ENCODE data around the gene MBNL2. TPM values are rescaled to one million over a fixed set of nuclear protein-coding genes. Genes with fewer than 3 reads are reported as not detected.

Gene MBNL2
- total RNA-seq, 1 experiment from 2014 or later, result 0.17 TPM

DNA sequence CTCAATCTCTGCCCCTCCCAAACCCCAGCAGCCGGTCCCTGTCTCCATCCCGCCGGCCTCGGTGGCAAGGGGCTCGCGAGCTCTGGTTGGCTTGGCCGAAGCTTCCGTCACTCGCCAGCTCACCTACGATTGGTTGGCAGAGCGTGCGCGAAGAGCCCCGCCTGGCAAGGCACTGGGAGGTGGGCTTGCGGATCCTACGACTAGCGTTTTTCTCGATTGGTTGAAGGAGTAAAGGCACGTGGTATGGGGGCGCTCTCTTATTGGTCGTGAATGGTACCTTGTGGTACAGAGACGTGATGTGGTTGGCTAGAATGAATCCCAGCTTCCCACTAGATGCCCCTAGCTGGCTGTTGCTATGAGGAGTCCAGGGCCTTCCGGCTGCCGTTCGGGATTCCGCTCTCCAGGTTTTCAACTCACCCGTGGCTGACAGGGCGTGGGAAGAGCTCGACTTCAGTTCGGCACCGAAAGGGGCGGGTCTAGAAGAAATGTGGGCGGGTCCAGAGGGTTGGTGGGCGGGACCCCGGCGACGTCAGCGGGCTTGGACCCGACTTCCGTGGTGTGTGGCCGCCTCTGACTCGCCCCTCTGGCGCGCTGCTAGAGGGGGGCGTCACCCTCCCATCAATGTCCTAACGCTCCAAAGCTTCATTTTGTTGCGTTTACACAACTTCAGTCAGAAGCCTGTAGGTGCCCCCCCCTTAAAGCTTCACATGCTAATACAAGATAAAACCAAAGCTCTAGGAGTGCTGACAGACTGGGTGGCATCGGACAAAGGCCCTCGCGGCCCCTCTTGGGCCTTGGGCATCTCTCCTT, 211.0 kb downstream of the MBNL2 start:
- H2BK12ac ChIP-seq (ENCODE audit: insufficient read length, low read depth, low read length), result no peak overlapping the region
- no peak overlapping the region for H2BK20ac ChIP-seq (ENCODE audit: low read depth, low read length, poor library complexity, severe bottlenecking)
- Mint-ChIP-seq H3K4me3 (peak overlapping the region; percentile 94 to 98), H3K27ac (peak overlapping the region; percentile 99 to 100 (median 99)), H3K36me3 (ENCODE audit: insufficient read depth in 1 of 3, low read depth in 3 of 3) (peaks cover 2 to 7% (median 4%) of the 10 kb centered on the region in 3 experiments; a peak in 5 of 7 replicates), H3K9me3 (no peaks in the 10 kb centered on the region; a peak in 1 of 5 replicates), H3K4me1 (peaks cover 33 to 35% of the 10 kb centered on the region in 2 experiments), H3K27me3 (ENCODE audit: low read depth) (no peaks in the 10 kb centered on the region)
- peaks cover 6% of the 10 kb centered on the region for H3K4me1 ChIP-seq (ENCODE audit: insufficient read depth, low read length)
- H3T11ph ChIP-seq (ENCODE audit: low read length), result no peak overlapping the region
- peak overlapping the region; percentile 62 for H3K14ac ChIP-seq (ENCODE audit: insufficient read depth, low read length)
- H2BK120ac ChIP-seq (ENCODE audit: low read depth, low read length, poor library complexity, severe bottlenecking), result no peak overlapping the region
- H3K79me2 ChIP-seq (ENCODE audit: insufficient read depth, low read length), result peaks cover 3% of the 10 kb centered on the region; the same call in 1 of the 2 replicates
- no peak overlapping the region for H4K91ac ChIP-seq (ENCODE audit: insufficient read length, low read depth, low read length)
- no peak overlapping the region for H4K8ac ChIP-seq (replicated peaks; ENCODE audit: insufficient read length, low read depth, low read length)
- no peak overlapping the region for H3K56ac ChIP-seq (ENCODE audit: insufficient read length, low read depth, low read length)
- peak overlapping the region; percentile 85 for H3K9ac ChIP-seq (ENCODE audit: extremely low read depth, insufficient read length, low read length)
- no peak overlapping the region for H3K4ac ChIP-seq (ENCODE audit: low read depth, low read length)
- H3K79me1 ChIP-seq (ENCODE audit: insufficient read depth, low read depth, low read length, poor library complexity, severe bottlenecking), result no peaks in the 10 kb centered on the region
- no peaks in the 10 kb centered on the region for H3K9me3 ChIP-seq (ENCODE audit: control insufficient read depth, low read depth, low read length)
- peak; percentile 100 for DNase-seq
- peak overlapping the region; percentile 69 for H3K18ac ChIP-seq (ENCODE audit: insufficient read length, low read depth, low read length)
- no CpG with 5 or more reads among the region's 50 CpGs for WGBS (ENCODE audit: extremely low coverage, insufficient read length, low lambda C conversion rate)
- H2AFZ ChIP-seq (ENCODE audit: low read length), result peak overlapping the region; percentile 49
- no peaks in the 10 kb centered on the region for H4K20me1 ChIP-seq (ENCODE audit: control insufficient read depth, insufficient read depth, insufficient read length)
- H3K27me3 ChIP-seq (ENCODE audit: insufficient read depth, low read length), result no peaks in the 10 kb centered on the region
- H2BK15ac ChIP-seq (ENCODE audit: low read depth, low read length), result no peak overlapping the region
- TF ChIP-seq, protein P1, sequence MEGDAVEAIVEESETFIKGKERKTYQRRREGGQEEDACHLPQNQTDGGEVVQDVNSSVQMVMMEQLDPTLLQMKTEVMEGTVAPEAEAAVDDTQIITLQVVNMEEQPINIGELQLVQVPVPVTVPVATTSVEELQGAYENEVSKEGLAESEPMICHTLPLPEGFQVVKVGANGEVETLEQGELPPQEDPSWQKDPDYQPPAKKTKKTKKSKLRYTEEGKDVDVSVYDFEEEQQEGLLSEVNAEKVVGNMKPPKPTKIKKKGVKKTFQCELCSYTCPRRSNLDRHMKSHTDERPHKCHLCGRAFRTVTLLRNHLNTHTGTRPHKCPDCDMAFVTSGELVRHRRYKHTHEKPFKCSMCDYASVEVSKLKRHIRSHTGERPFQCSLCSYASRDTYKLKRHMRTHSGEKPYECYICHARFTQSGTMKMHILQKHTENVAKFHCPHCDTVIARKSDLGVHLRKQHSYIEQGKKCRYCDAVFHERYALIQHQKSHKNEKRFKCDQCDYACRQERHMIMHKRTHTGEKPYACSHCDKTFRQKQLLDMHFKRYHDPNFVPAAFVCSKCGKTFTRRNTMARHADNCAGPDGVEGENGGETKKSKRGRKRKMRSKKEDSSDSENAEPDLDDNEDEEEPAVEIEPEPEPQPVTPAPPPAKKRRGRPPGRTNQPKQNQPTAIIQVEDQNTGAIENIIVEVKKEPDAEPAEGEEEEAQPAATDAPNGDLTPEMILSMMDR (conservative IDR thresholded peaks at IDR 0.05), result no peak
- H4K5ac ChIP-seq (ENCODE audit: insufficient read length, low read depth, low read length), result no peak overlapping the region
- peaks cover 10% of the 10 kb centered on the region for H3K23me2 ChIP-seq (ENCODE audit: insufficient read length, low read depth, low read length, poor library complexity, severe bottlenecking)
- no peak overlapping the region for H3K23ac ChIP-seq (ENCODE audit: insufficient read length, low read depth, low read length)
- no peak overlapping the region for H2AK5ac ChIP-seq (ENCODE audit: insufficient read length, low read length)
- H3K4me2 ChIP-seq (ENCODE audit: insufficient read depth, insufficient read length, low read length), result peak overlapping the region; percentile 92
- H3K27ac ChIP-seq (ENCODE audit: insufficient read length, low read depth, low read length), result peak overlapping the region; percentile 85
- no peak overlapping the region for H2BK5ac ChIP-seq (ENCODE audit: insufficient read length, low read length)

Data from H9 (cell line).